Sigmoid colon (tissue), 4 donors: ENCODE measurements around the gene UBE2B.

Experiments
- EP300 ChIP-seq, 4 donors: sonication (generic); formaldehyde crosslinking; IDR thresholded peaks; one replicate each; pipeline ENCODE4 v1.6.1; 2017; ENCODE audit warnings: antibody characterized with exemption in 4 of 4
- TF ChIP-seq, protein P1 (sequence below), 4 experiments: fragments of 450-650 bp in 3 of 4; fragments of 200-600 bp in 1 of 4; IDR thresholded peaks; one replicate each; pipeline ENCODE4 v1.5.1; 2016 to 2019; ENCODE audit warnings: antibody characterized with exemption in 4 of 4, mild to moderate bottlenecking in 3 of 4, moderate library complexity in 2 of 4

DNA sequence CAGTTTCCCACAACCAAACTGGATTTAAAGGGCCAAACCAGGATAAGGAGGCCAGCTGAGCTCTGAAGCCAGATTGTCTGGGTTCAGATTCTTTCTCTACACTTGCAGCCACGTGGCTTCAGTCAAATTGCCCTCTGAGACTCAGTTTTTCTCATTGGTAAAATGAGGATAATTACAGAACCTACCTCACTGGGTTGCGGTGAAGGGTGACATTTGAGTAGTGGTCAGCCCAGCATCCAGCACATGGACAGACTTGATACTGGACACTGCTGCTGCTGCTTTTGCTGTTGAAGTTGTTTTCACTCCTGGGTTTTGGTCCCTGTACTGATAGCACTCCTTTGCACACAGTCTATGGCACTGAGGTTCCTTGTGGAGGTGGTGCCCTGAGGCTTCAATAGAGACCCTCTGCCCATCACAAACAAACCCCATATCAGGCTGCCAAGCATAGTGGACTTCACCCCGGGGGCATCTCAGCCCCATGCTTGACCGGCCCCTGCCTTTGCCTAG, 66.0 kb downstream of the UBE2B start:
- TF ChIP-seq, protein P1, sequence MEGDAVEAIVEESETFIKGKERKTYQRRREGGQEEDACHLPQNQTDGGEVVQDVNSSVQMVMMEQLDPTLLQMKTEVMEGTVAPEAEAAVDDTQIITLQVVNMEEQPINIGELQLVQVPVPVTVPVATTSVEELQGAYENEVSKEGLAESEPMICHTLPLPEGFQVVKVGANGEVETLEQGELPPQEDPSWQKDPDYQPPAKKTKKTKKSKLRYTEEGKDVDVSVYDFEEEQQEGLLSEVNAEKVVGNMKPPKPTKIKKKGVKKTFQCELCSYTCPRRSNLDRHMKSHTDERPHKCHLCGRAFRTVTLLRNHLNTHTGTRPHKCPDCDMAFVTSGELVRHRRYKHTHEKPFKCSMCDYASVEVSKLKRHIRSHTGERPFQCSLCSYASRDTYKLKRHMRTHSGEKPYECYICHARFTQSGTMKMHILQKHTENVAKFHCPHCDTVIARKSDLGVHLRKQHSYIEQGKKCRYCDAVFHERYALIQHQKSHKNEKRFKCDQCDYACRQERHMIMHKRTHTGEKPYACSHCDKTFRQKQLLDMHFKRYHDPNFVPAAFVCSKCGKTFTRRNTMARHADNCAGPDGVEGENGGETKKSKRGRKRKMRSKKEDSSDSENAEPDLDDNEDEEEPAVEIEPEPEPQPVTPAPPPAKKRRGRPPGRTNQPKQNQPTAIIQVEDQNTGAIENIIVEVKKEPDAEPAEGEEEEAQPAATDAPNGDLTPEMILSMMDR (IDR thresholded peaks at IDR 0.05), result no peak
- no peak for TF ChIP-seq EP300 (IDR thresholded peaks at IDR 0.05)
